ENCODE results near the gene CASS4. TPM values are rescaled to one million over a fixed set of nuclear protein-coding genes. Genes with fewer than 3 reads are reported as not detected.

The CASS4 gene
- total and polyA plus RNA-seq, 9 of the 15 experiments (the other 6 are each of a cell fraction or from before 2014, with no cell fraction given): 8.1 to 53.8 (median 26.7) TPM

- TF ChIP-seq ZBTB11 (CRISPR knock-in tag; IDR thresholded peaks at IDR 0.05) (peak in 1 of 3 experiments; percentile 78; a peak in 2 of 6 replicates), STAG1 (CRISPR knock-in tag; IDR thresholded peaks at IDR 0.05; ENCODE audit: borderline replicate concordance) (no peak), KDM2B (CRISPR knock-in tag; IDR thresholded peaks at IDR 0.05) (no peak), NCOA6 (IDR thresholded peaks at IDR 0.05) (no peak), SMARCA4 (IDR thresholded peaks at IDR 0.05) (peak; percentile 95), STAT6 (CRISPR knock-in tag; IDR thresholded peaks at IDR 0.05) (no peak), MEIS2 (IDR thresholded peaks at IDR 0.05; ENCODE audit: partially characterized antibody) (peak; percentile 87), ATF6 (CRISPR knock-in tag; IDR thresholded peaks at IDR 0.05) (0 out of 2 replicates have a peak, but pooled peaks have one; percentile 36), SMC3 (conservative IDR thresholded peaks at IDR 0.05; ENCODE audit: insufficient read depth, low read depth, low read length) (no peak), PHF20 (IDR thresholded peaks at IDR 0.05; ENCODE audit: partially characterized antibody) (no peak), SRSF1 (IDR thresholded peaks at IDR 0.05; ENCODE audit: low read depth, low read length) (no peak), YBX1 (IDR thresholded peaks at IDR 0.05) (no peak), CXXC5 (CRISPR knock-in tag; IDR thresholded peaks at IDR 0.05) (peak; percentile 79)
- TF ChIP-seq, protein P1, sequence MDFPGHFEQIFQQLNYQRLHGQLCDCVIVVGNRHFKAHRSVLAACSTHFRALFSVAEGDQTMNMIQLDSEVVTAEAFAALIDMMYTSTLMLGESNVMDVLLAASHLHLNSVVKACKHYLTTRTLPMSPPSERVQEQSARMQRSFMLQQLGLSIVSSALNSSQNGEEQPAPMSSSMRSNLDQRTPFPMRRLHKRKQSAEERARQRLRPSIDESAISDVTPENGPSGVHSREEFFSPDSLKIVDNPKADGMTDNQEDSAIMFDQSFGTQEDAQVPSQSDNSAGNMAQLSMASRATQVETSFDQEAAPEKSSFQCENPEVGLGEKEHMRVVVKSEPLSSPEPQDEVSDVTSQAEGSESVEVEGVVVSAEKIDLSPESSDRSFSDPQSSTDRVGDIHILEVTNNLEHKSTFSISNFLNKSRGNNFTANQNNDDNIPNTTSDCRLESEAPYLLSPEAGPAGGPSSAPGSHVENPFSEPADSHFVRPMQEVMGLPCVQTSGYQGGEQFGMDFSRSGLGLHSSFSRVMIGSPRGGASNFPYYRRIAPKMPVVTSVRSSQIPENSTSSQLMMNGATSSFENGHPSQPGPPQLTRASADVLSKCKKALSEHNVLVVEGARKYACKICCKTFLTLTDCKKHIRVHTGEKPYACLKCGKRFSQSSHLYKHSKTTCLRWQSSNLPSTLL (IDR thresholded peaks at IDR 0.05): no peak
- TF ChIP-seq, protein P2, sequence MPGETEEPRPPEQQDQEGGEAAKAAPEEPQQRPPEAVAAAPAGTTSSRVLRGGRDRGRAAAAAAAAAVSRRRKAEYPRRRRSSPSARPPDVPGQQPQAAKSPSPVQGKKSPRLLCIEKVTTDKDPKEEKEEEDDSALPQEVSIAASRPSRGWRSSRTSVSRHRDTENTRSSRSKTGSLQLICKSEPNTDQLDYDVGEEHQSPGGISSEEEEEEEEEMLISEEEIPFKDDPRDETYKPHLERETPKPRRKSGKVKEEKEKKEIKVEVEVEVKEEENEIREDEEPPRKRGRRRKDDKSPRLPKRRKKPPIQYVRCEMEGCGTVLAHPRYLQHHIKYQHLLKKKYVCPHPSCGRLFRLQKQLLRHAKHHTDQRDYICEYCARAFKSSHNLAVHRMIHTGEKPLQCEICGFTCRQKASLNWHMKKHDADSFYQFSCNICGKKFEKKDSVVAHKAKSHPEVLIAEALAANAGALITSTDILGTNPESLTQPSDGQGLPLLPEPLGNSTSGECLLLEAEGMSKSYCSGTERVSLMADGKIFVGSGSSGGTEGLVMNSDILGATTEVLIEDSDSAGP (CRISPR knock-in tag; IDR thresholded peaks at IDR 0.05): no peak
Observed at GRCh38 chr20:56362833-56363413, 49.1 kb upstream of the CASS4 start (continued).
